GM12873 (cell line): ENCODE data around the gene RASL12.

Experiments
- CTCF ChIP-seq: IDR thresholded peaks from 2 replicates; pipeline ENCODE4 v1.5.1; 2012; ENCODE audit warnings: low read depth, mild to moderate bottlenecking, moderate library complexity, low read length, control low read depth; ENCODE audit not compliant: insufficient read depth; ENCODE audit errors: missing control alignments

The RASL12 gene

GRCh38 chr15:65076486-65077290 lies 8.9 kb upstream of the RASL12 start, which contains the start of gene KBTBD13:
KBTBD13 (plus strand) TSS chr15:65076746; CDS start chr15:65076816, 70 bp downstream.
- TF ChIP-seq CTCF, result no peak

- no peak for TF ChIP-seq CTCF
Measured at GRCh38 chr15:65072617-65073016, 4.8 kb upstream of the RASL12 start.

GRCh38 chr15:65072027-65072426 lies 4.2 kb upstream of the RASL12 start:
- TF ChIP-seq CTCF, result no peak

- TF ChIP-seq CTCF, result no peak
Measured at GRCh38 chr15:65071381-65071811, 3.6 kb upstream of the RASL12 start.

- TF ChIP-seq CTCF, result no peak
Measured at GRCh38 chr15:65069779-65070546, 2.2 kb upstream of the RASL12 start.

GRCh38 chr15:65069179-65069578 lies 1.4 kb upstream of the RASL12 start:
- no peak for TF ChIP-seq CTCF

- TF ChIP-seq CTCF, result no peak
Measured at GRCh38 chr15:65068403-65068788, 605 bp upstream of the RASL12 start.
